ENCODE results near the gene NBEAL2.

NBEAL2 gene

DNA sequence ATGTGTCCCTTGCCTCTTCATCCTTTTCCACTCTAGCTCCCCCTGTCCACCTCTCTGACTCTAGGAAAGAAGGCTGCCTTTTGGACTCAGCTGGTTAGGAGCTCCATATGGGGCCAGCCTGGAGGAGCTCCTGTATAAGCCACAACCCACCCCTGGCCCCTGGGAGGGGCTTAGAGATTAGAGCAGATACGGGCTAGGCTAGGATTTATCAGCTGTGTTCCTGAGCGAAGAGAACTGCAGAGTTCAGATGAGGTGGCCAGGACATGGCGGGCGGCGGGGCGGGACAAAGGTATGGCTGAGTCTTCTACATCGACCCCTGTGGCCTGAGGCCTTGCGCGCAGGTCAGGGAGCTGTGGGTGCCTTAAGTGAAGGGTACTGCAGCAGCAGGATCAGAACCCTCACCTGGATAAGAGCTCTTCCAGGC, 7.9 kb downstream of the NBEAL2 start:
- no peak for DNase-seq

DNA sequence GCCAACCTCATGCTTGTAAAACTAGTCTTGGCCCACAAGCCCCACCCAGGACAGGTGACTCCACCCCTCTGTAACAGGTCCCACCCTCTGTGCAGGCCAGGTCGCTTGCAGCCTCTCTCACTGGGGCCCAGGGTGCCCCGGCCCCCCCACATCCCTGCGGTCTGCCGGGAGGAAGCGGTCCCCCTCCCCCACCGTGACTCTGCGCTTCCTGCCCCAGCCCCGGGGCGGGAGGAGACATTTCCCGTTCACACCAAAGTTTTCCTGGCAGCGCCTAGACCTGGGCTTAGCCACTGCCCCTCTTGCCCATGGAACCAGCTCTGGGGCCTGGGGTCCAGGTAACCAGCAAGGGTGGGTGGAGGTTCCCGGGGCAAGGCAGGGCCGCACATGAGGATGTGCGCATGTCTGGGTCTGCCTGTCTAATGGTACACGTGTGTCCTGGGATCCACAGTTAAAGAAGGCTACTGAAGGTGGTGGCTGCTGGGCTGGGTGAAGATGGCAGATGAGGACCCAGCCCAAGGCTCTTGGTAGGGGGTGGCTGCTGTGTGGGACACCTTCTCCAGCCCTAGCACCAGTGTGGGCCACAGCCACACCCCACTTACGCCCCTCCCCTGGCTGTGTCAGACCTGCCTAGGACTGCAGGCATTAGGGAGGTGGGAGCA, 8.4 kb downstream of the NBEAL2 start:
- peak; percentile 66 for DNase-seq

DNA sequence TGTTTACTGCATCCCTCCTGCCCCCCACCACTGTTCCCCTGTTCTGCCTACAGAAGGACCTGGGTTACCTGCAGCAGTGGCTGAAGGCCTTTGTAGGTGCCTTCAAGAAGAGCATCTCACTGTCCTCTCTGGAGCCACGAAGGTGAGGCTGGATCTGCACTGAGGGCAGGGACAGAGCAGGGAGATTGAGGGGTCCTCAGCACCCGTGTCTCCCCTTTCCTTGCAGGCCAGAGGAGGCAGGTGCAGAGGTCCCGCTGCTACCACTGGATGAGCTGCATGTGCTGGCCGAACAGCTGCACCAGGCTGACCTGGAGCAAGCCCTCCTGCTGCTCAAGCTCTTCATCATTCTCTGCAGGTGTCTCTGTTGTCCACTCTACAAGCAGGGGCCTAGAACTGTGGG, 9.2 kb downstream of the NBEAL2 start:
- no peak for DNase-seq

DNA sequence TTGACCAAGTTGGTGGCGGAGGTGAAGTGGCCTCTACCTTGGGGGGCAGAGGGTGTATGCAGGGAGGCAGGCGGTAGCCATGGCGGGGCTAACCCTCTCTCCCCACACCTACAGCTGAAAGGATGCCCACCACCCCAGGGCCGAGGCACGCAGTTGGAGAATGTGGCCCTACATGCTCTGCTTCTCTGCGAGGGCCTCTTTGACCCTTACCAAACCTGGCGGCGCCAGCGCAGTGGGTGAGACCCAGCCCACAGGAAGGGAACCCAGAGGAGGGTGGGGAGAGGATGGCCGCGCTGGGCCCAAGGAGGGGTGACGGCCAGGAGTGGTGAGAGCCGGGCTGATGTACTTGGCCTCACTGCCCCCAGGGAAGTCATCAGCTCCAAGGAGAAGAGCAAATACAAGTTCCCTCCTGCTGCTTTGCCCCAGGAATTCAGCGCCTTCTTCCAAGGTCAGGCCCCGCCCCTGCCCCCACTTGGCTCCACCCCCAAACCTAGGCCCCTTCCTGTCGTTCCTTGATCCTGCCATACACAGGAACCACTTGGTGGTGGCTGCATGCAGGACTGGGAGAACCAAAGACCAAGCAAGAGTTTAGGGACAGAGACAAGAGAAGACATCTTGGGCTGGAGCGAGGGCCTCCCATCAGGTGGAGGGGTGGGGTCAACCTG, 9.8 kb downstream of the NBEAL2 start:
- no peak for DNase-seq

DNA sequence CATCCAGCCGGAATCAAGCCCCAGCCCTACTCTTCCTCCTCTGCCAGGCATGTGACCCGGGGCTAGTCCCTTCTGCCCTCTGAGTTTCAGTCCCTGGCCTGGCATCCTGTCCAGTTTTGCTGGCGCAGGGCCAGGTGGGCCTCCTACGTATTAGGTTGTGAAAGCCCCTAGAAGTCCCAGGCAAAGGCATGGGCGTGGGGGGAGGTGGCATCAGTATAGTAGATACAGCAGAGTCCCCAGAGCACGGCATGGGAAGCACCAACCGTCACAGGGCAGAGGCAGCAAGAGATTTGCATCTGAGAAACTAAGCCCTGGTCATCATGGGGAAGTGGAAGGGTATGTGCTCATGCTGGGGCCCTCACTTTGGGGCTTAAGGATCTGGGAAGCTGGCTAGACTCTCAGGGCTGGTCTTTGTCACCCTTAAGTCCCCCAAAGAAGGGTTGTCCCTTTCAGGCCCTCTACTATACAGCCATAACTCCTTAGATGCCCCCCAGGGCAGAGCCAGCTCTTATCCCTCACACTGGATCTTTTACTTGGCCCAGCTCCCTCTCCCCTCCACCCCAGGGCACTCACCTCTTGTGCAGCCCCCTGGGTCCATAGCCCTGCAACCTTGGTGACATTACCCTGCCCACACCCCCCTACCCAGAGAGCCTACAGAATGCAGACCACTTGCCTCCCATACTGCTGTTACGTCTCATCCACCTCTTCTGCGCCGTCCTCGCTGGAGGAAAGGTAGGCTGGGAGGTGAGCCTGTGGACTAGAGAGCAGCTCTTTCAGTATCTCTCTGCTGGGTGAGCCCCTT, 11.3 kb downstream of the NBEAL2 start:
- no peak for DNase-seq

DNA sequence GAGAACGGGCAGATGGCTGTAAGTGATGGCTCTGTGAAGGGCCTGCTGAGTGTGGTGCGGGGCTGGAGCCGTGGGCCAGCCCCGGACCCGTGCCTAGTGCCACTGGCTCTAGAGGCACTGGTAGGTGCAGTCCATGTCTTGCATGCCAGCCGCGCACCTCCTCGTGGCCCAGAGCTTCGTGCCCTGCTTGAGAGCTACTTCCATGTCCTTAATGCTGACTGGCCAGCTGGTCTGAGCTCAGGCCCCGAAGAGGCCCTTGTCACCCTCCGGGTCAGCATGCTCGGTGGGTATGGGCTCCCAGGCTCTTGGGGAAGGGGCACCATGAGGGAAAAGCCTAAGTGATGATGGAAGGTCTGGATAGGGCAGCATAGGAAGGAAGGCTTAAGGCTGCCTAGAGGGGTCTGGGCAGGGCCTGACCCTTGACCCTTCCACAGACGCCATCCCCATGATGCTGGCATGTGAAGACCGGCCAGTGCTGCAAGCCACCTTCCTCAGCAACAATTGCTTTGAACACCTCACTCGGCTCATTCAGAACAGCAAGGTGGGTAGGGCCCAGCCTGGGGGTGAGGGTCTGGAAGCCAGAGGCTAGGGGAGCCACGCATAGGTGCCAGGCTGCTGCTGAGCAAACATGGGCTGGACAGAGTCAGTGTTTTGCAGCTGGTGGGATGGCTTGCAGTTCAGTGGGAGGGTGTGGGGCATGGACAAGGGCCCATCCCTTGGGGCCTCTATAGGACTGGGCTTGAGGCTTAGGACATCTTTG, 12.1 kb downstream of the NBEAL2 start:
- no peak for DNase-seq

DNA sequence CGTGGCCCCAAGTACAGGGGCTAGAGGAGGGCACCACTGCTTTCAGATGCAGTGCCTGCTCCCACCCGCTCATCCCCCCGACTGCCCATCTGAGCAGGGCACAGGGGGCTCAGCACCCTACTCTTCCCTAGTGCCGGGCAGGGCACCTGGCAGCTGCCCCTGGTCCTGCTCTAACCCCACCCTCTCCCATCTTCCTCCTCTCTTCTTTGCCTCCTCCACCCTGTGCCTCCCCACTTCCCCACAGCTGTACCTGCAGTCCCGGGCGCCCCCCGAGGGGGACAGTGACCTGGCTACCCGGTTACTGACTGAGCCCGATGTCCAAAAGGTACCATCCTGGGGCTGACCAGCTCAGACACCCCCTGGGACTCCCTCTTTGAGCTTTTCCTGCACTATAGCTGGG, 12.8 kb downstream of the NBEAL2 start:
- DNase-seq: no peak

DNA sequence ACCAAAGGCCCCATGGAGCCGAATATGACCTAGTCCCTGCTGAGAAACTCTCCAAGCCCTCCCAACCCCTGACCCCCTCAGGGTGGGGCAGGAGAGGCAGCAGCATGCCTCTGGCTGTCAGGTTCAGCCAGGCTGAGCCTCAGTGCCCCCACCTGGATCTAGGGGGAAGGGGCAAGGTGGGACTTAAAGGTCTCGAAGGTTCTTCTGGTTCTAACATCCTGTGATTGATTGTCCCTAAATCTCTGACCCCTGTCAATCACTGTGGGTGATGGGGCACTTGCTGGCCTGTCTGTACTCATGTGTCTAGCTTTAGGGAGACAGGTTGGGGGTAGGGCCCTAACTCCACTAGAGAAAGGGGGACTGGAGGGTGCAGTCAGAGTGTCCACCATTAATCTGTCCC, 13.8 kb downstream of the NBEAL2 start:
- DNase-seq: no peak

DNA sequence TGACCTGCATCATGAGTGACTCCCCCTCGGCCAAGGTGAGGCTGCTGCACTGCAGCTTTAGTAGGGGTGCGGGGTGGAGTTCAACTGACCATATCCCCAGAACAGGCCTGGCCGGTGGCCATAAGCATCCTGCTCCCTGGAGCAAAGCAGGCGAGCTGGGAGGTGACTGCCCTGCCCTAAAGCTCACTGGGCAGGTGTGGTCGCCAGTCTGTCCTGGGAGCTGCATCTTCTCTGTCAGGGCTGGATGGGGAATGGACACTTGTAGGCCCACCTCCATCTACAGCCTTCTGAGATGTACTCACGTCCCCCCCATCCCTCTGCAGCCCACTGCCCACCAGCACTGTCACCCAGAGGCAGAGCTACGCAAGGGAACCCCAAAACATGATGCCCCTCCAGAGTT, 14.5 kb downstream of the NBEAL2 start:
- DNase-seq: no peak

DNA sequence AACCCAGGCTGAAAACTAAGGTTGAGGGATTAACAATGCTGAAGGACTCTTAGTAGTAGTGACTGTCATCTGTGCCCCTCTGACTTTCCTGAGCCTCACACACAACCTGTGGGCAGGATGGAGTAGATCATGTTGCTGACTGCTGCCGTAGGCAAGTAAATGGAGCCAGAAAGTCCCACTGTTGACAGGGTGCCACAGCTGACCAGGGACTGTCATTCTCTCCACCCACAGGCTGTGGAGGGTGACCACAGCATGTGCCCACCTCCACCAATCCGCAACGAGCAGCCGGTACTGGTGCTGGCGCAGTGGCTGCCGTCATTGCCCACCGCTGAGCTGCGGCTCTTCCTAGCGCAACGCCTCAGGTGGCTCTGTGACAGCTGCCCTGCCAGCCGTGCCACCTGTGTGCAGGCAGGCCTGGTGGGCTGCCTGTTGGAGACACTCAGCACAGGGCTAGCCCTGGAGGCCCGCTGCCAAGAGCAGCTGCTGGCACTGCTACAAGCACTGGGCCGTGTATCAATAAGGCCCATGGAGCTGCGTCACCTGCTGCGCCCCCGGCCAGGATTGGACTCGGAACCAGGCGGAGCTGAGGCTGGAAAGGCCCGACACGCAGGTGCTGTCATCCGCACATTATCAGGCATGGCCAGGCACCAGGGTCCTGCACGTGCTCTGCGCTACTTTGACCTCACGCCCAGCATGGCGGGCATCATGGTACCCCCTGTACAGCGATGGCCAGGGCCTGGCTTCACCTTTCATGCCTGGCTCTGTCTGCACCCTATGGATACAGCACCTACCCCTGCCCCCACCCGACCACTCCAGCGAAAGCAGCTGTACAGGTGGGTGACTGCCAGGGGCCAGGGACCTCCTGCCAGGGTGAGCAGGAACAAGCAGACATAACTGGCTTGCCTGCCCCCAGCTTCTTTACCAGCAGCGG, 15.6 kb downstream of the NBEAL2 start:
- DNase-seq: no peak

DNA sequence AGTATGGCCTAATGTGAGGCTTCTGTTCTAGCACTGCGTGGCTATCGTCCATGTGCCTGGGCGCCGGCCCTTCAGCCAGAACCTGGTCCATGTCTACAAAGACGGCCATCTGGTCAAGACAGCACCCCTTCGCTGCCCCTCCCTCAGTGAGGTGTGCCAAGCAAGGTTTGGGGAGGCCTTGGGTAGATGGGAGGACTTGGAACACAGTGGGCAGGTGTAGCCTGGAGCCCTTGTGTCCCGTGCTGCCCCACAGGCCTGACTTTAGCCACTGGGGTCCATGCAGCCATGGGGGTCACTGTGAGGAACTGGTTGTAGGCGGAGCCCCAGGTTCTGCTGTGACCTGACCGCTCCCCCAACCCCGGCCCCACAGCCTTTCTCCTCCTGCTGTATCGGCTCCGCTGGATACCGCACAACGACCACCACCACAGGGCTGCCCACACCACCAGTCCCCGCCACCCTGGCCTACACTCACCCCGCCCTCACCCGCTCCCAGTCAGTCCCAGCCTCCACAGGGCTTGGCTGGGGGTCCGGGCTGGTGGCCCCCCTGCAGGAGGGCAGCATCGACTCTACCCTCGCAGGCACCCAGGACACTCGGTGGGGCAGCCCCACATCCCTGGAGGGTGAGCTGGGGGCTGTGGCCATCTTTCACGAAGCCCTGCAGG, 16.6 kb downstream of the NBEAL2 start:
- no peak for DNase-seq

DNA sequence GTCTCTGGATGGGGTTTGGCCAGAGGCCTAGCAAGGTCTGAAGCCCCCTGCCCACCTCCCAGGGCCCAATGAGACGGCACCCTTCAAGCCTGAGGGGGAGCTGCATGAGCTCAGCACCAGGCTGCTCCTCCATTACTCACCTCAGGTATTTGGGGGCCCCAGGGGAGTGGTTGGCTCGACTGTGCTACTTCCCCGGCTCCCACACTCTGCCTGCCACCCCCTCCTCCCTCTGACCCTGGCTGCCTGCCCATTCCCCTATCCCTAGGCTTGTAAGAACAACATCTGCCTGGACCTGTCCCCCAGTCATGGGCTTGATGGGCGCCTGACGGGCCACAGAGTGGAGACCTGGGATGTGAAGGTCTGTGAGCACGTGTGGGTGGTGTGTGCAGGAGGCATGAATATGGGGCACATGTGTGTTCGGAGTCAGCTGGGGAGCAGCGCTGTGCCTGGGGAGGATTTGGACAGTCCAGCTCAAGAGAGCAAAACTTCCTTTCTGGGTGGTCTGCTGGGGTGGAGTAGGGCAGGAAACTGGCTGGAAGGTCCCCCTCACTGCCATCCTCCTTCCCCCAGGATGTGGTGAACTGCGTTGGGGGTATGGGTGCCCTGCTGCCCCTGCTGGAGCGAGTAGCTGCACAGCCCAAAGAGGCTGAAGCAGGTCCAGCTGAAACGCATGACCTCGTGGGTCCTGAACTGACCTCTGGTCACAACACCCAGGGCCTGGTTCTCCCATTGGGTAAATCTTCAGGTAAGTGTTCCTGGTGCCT, 17.4 kb downstream of the NBEAL2 start:
- DNase-seq: no peak

DNA sequence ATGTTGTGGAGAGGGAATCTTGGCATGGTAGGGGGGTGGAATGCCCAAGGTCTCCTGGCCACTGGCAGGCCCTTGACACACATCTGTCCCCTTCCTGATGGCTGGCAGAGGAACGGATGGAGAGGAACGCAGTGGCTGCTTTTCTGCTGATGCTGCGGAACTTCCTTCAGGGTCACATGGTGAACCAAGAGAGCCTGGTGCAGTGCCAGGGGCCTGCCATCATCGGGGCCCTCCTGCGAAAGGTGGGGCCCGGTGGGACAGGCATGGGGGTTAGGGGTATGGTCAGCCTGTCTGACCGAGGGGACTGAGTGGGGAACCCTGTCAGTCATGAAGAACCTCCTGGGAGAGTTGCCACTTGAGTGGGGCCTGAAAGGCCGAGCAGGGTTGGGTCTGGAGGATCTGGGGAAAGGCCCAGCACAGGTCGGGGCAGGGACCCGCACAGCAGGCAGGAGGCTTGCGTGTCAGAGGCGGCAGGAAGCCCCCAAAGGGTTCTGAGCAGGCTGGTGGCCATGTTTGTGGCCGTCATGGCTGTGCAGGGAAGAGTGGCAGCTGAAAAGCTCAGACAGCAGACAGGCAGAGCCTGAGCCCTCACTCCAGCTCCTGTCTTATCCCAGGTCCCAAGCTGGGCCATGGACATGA, 18.1 kb downstream of the NBEAL2 start:
- no peak for DNase-seq

DNA sequence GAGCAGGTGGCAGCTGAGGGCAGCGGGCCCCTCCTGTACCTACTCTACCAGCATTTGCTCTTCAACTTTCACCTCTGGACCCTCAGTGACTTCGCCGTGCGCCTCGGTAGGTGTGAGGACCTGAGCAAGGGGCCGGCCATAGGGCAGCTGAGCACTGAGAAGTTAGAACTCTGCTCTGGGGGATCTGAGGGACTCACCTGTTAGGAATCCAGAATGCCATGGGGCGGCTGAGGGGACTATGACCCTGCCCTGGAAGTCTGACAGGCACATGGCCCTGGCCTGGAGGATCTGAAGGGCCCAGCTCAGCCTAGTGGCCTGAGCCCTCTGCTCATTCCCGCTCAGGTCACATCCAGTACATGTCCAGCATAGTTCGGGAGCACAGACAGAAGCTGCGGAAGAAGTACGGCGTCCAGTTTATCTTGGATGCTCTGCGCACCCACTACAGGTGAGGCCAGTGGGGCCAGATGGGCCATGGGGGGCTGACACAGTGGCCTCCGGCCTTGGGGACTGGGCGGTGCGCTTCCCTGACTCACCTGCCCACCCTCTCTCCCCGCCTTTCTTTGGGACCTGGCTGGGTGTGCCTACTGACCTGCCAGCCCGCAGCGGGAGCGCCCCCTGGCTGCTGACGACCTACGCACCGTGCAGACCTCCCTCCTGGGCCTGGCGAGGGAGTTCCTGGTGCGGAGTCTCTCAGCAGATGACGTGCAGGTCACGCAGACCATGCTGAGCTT, 18.8 kb downstream of the NBEAL2 start:
- peak; percentile 48 for DNase-seq

DNA sequence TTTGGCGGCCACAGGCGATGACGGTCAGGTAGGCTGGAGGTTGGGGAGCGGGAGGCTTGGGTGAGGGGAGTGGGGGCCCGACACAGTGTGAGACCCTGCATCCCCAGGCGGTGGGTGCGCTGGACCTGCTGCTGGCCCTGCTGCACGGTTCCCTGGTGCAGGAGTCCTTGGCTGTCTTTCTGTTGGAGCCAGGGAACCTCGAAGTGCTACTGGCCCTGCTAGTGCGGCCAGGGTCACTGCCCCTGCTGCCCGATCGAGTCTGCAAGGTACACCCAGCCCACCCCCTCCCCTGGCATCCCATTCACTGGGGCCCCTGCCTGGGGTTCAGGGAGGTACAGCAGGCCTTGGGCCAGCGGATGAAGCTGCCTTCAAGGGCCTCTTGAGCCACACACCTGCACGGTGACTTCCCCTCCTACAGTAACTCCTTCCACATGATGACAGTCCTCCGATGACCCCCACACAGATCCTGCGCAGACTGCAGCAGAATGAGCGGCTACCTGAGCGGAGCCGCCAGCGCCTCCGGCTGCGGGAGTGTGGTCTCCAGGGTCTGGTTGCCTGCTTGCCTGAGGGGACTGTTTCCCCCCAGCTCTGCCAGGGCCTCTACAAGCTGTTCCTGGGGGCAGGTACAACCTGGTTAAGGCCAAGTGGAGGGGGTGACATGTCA, 19.5 kb downstream of the NBEAL2 start:
- no peak for DNase-seq

DNA sequence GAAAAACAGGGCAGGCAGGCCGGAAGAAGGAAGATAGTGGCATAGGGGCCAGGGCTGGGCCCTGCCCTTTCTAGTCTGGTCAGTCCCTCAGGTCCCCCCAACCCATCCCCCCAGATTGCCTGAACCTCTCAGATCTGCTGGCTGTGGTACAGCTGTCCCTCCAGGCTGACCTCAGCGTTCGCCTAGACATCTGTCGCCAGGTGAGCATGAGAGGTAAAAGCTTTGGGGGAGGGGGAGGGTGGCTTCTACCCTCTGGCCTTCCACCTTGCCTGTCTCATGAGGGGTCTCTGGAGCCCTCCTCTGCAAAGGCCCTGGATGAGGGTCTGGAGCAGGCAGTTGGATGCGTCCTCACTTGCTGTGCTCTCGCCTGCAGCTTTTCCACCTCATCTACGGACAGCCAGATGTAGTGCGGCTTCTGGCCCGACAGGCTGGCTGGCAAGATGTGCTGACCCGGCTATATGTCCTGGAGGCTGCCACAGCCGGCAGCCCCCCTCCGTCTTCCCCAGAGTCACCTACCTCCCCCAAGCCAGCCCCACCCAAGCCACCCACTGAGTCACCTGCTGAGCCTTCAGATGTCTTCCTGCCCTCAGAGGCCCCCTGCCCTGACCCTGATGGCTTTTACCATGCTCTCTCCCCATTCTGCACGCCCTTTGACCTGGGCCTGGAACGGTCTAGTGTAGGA, 20.2 kb downstream of the NBEAL2 start:
- no peak for DNase-seq

DNA sequence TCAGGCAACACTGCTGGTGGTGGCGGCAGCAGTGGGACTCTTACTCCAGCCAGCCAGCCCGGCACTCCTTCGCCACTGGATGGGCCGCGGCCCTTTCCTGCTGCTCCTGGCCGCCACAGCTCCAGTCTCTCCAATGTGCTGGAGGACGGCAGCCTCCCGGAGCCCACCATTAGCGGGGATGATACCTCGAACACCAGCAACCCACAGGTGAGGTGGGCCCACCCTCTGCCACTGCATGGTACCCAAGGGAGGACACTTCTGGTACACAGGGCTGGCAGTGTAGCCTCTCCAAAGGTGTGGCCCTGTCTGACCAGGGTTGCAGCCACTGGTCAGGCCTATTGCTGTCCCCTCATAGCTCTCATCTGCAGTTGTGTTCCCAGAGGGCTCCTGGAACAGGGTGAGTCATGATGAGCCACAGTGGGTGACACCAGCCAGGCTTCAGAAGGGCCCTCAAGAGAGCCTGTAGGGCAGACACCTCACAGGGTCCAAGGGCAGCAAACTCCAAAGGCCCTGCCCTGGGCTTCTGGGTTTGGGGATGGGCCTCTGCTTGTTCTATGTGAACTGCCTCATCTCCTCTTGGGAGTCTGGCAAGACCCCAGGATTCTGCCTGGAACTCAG, 20.8 kb downstream of the NBEAL2 start:
- no peak for DNase-seq

Data from effector CD8-positive, alpha-beta T cell (primary cell).